A375 (cell line): ENCODE results near the gene NEMF. TPM values are rescaled to one million over a fixed set of nuclear protein-coding genes. Genes with fewer than 3 reads are reported as not detected.

Experiments used
- small RNA-seq: library from RNA; depleted of rRNA; stranded (forward); fragments of <200 nt; gene quantifications from one replicate; pipeline ENCODE3, GENCODE V24; 2014
- total RNA-seq: library from RNA; depleted of rRNA; stranded (reverse); fragments of >200 nt; shearing (Covaris generic); gene quantifications from 2 replicates; pipeline ENCODE4 v1.2.3, GENCODE V29; 2014; rRNA removed

Gene NEMF
- 32.3 and 35.5 TPM in 2 replicates for total RNA-seq

GRCh38 chr14:49852301-49853157, at the start of gene NEMF:
TSS of gene NEMF (minus strand) at chr14:49852788. CDS start at chr14:49852753, 35 bp downstream.

GRCh38 chr14:49892636-49893308, 40.2 kb upstream of the NEMF start, which contains the start of gene ARF6:
TSS of gene ARF6 (plus strand) at chr14:49893082. CDS start at chr14:49893737, 655 bp downstream.

GRCh38 chr14:49767571-49768300, 84.9 kb downstream of the NEMF start, which contains the start of gene KLHDC2:
TSS of gene KLHDC2 (plus strand) at chr14:49768153. CDS start at chr14:49768469, 316 bp downstream.

Small RNA genes lying within 50 kb of the gene (small RNA-seq; reads per million reads assigned to genes)
- gene RF00019 = not detected
- 39.3 reads per million, percentile 94 among the genes with 10 or more reads in this experiment for gene RN7SL2
- gene RN7SL3 = 8.8 reads per million, percentile 88 among the genes with 10 or more reads in this experiment
- gene RNU6-189P = not detected
- not detected for gene RNU6-539P

Other genes with a start within 250 kb of the NEMF start
- gene RPL36AL, start 232.2 kb downstream of the NEMF start, total RNA-seq = 290 and 329 TPM in 2 replicates
- gene MGAT2, start 232.0 kb downstream of the NEMF start, total RNA-seq = 26.9 and 27.3 TPM in 2 replicates
- 12.9 and 17.6 TPM in 2 replicates for gene DNAAF2, start 217.5 kb downstream of the NEMF start, total RNA-seq
- 11.4 and 13.8 TPM in 2 replicates for gene POLE2, start 164.6 kb downstream of the NEMF start, total RNA-seq
- gene KLHDC1, start 159.7 kb downstream of the NEMF start, total RNA-seq = 0.68 and 0.80 TPM in 2 replicates
- gene KLHDC2, start 84.6 kb downstream of the NEMF start, total RNA-seq = 44.6 and 46.9 TPM in 2 replicates
- 37.2 and 40.3 TPM in 2 replicates for gene ARF6, start 40.3 kb upstream of the NEMF start, total RNA-seq